ENCODE measurements around the gene PCSK7.

The PCSK7 gene

DNA sequence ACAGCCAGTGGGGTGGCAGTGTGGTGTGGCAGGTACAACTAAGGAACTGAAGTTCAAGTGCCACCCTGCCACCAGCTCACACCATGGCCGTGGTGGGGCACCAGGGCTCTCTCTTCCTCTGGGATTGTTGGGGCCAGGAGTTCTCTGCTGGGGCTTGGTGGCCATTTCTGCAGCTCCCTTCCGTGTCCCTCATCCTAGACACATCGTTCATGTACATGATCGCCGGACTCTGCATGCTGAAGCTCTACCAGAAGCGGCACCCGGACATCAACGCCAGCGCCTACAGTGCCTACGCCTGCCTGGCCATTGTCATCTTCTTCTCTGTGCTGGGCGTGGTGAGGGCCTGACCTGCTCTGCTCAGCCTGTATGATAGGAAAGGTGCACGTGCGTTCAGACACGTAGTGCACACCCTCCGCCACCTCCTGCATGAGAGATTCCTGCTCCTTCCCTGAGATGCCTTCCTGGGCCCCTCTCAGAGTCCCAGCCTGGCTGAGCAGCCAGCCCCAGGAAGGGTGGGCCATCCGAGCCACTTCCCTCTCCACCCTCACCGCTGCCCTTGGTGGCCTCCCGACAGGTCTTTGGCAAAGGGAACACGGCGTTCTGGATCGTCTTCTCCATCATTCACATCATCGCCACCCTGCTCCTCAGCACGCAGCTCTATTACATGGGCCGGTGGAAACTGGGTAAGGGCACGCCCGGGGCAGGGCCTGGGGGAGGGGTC, 40.0 kb downstream of the PCSK7 start:
- no peak overlapping the region for H3K27ac ChIP-seq (ENCODE audit: low read depth in 2 of 2, low read length in 2 of 2)
- no peaks in the 10 kb centered on the region for H3K27me3 ChIP-seq (ENCODE audit: control insufficient read depth in 2 of 2, insufficient read depth in 2 of 2, low read length in 2 of 2)
- H3K4me3 ChIP-seq (ENCODE audit: low read length in 2 of 2): no peak overlapping the region
- H3K36me3 ChIP-seq (ENCODE audit: control insufficient read depth in 2 of 2, insufficient read depth in 2 of 2, low read length in 2 of 2): peaks cover 64 to 73% of the 10 kb centered on the region in 2 donors
- no peak overlapping the region for H3K9ac ChIP-seq (ENCODE audit: low read depth in 1 of 2, low read length in 2 of 2)
- no peaks in the 10 kb centered on the region for H3K9me3 ChIP-seq (ENCODE audit: control insufficient read depth in 2 of 2, low read length in 2 of 2)
- H3K4me1 ChIP-seq (ENCODE audit: control insufficient read depth in 2 of 2, insufficient read depth in 2 of 2, low read length in 2 of 2): peaks cover 13 to 25% of the 10 kb centered on the region in 2 donors

DNA sequence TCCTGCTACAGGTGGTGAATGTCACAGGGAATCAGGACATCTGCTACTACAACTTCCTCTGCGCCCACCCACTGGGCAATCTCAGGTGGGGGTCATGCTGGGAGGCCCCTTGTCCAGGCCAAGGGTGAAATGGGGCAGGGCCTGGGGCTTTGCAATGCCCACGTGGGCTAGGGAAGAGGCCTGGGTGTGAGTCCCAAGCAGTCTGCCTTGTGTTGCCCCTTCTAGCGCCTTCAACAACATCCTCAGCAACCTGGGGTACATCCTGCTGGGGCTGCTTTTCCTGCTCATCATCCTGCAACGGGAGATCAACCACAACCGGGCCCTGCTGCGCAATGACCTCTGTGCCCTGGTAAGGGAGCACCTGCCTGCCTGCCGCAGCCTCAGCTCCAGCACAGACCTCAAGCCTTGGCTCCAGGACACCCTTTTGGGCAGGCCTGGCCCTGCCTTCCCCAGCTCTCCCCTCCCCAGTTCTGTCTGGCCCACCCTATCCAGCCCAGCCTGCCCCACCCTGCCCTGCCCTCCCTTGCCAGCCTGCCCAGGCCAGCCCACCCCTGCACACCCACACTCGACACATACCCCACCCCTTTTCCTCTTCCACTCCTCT, 41.8 kb downstream of the PCSK7 start:
- Histone ChIP-seq H3K27ac (ENCODE audit: low read depth in 2 of 2, low read length in 2 of 2) (peak overlapping the region in 1 of 2 donors; percentile 30), H3K9ac (ENCODE audit: low read depth in 1 of 2, low read length in 2 of 2) (no peak overlapping the region), H3K36me3 (ENCODE audit: control insufficient read depth in 2 of 2, insufficient read depth in 2 of 2, low read length in 2 of 2) (peaks cover 59 to 67% of the 10 kb centered on the region in 2 donors), H3K9me3 (ENCODE audit: control insufficient read depth in 2 of 2, low read length in 2 of 2) (no peaks in the 10 kb centered on the region), H3K4me1 (ENCODE audit: control insufficient read depth in 2 of 2, insufficient read depth in 2 of 2, low read length in 2 of 2) (peaks cover 18 to 32% of the 10 kb centered on the region in 2 donors), H3K27me3 (ENCODE audit: control insufficient read depth in 2 of 2, insufficient read depth in 2 of 2, low read length in 2 of 2) (no peaks in the 10 kb centered on the region), H3K4me3 (ENCODE audit: low read length in 2 of 2) (no peak overlapping the region)

GRCh38 chr11:117189191-117189940, 42.5 kb downstream of the PCSK7 start:
- Histone ChIP-seq H3K9me3 (ENCODE audit: control insufficient read depth in 2 of 2, low read length in 2 of 2) (no peaks in the 10 kb centered on the region), H3K9ac (ENCODE audit: low read depth in 1 of 2, low read length in 2 of 2) (no peak overlapping the region), H3K4me1 (ENCODE audit: control insufficient read depth in 2 of 2, insufficient read depth in 2 of 2, low read length in 2 of 2) (peaks cover 17 to 27% of the 10 kb centered on the region in 2 donors), H3K27me3 (ENCODE audit: control insufficient read depth in 2 of 2, insufficient read depth in 2 of 2, low read length in 2 of 2) (no peaks in the 10 kb centered on the region), H3K27ac (ENCODE audit: low read depth in 2 of 2, low read length in 2 of 2) (peak overlapping the region; percentile 30 to 48), H3K4me3 (ENCODE audit: low read length in 2 of 2) (no peak overlapping the region), H3K36me3 (ENCODE audit: control insufficient read depth in 2 of 2, insufficient read depth in 2 of 2, low read length in 2 of 2) (peaks cover 59 to 67% of the 10 kb centered on the region in 2 donors)

- no peak overlapping the region for H3K4me3 ChIP-seq (ENCODE audit: low read length in 2 of 2)
- H3K9me3 ChIP-seq (ENCODE audit: control insufficient read depth in 2 of 2, low read length in 2 of 2): no peaks in the 10 kb centered on the region
- H3K9ac ChIP-seq (ENCODE audit: low read depth in 1 of 2, low read length in 2 of 2): no peak overlapping the region
- no peak overlapping the region for H3K27ac ChIP-seq (ENCODE audit: low read depth in 2 of 2, low read length in 2 of 2)
- peaks cover 20 to 26% of the 10 kb centered on the region in 2 donors for H3K4me1 ChIP-seq (ENCODE audit: control insufficient read depth in 2 of 2, insufficient read depth in 2 of 2, low read length in 2 of 2)
- peaks cover 57 to 69% of the 10 kb centered on the region in 2 donors for H3K36me3 ChIP-seq (ENCODE audit: control insufficient read depth in 2 of 2, insufficient read depth in 2 of 2, low read length in 2 of 2)
- no peaks in the 10 kb centered on the region for H3K27me3 ChIP-seq (ENCODE audit: control insufficient read depth in 2 of 2, insufficient read depth in 2 of 2, low read length in 2 of 2)
These were observed 43.2 kb downstream of the PCSK7 start for GRCh38 chr11:117188620-117189081.

DNA sequence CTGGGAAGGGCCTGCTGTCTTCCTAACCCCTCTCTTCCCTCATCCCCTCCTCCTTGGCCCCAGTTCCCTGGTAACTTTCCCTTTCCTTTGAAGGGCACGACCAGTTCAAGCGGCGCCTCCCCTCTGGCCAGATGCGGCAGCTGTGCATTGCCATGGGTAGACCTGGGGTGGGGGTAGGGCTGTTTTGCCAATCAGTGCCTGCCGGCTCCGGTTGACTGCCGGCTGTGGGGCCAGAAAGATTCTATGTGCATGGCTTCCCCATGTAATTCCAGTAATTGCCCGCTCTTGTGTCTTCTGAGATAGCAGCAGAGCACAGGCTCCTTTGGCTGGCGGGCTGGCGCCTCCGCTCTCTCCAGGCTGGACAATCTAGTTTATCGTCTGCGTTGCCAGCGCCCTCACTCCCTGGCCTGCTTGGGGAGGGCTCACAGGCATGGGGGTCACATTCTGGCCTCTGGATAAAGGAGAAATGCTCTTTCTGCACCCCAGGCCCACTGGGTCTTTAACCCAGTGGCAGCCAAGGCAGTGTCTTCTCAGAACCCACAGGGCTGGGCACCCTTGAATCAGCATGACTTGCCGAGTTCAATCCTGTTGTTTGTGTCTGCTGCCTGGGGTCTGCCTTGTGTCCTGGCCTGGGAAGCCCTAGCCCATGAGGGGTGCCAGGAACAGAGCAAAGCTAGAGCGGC, 43.9 kb downstream of the PCSK7 start:
- no peak overlapping the region for H3K27ac ChIP-seq (ENCODE audit: low read depth in 2 of 2, low read length in 2 of 2)
- H3K27me3 ChIP-seq (ENCODE audit: control insufficient read depth in 2 of 2, insufficient read depth in 2 of 2, low read length in 2 of 2): no peaks in the 10 kb centered on the region
- peaks cover 53 to 66% of the 10 kb centered on the region in 2 donors for H3K36me3 ChIP-seq (ENCODE audit: control insufficient read depth in 2 of 2, insufficient read depth in 2 of 2, low read length in 2 of 2)
- no peak overlapping the region for H3K9ac ChIP-seq (ENCODE audit: low read depth in 1 of 2, low read length in 2 of 2)
- H3K4me3 ChIP-seq (ENCODE audit: low read length in 2 of 2): no peak overlapping the region
- peaks cover 20 to 26% of the 10 kb centered on the region in 2 donors for H3K4me1 ChIP-seq (ENCODE audit: control insufficient read depth in 2 of 2, insufficient read depth in 2 of 2, low read length in 2 of 2)
- no peaks in the 10 kb centered on the region for H3K9me3 ChIP-seq (ENCODE audit: control insufficient read depth in 2 of 2, low read length in 2 of 2)

DNA sequence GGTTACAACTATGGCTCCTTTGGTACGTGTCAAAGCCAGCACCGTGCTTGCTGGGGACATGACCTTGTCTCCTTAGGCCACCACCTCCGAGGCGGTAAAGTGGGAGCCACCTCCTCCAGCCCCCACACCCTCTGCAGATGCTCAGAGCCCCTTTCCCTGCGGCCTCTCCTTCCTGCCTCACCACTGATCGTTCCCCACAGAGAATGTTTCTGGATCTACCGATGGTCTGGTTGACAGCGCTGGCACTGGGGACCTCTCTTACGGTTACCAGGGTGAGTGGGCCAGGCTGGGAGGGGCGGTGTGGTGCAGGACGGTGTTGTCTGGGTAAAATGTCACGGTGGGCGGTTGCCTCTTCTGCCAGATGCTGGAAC, 44.5 kb downstream of the PCSK7 start:
- Histone ChIP-seq H3K36me3 (ENCODE audit: control insufficient read depth in 2 of 2, insufficient read depth in 2 of 2, low read length in 2 of 2) (peaks cover 54 to 65% of the 10 kb centered on the region in 2 donors), H3K27me3 (ENCODE audit: control insufficient read depth in 2 of 2, insufficient read depth in 2 of 2, low read length in 2 of 2) (no peaks in the 10 kb centered on the region), H3K9me3 (ENCODE audit: control insufficient read depth in 2 of 2, low read length in 2 of 2) (no peaks in the 10 kb centered on the region), H3K9ac (ENCODE audit: low read depth in 1 of 2, low read length in 2 of 2) (peak overlapping the region in 1 of 2 donors; percentile 48), H3K27ac (ENCODE audit: low read depth in 2 of 2, low read length in 2 of 2) (peak overlapping the region; percentile 64 to 72), H3K4me3 (ENCODE audit: low read length in 2 of 2) (no peak overlapping the region), H3K4me1 (ENCODE audit: control insufficient read depth in 2 of 2, insufficient read depth in 2 of 2, low read length in 2 of 2) (peaks cover 20 to 26% of the 10 kb centered on the region in 2 donors)

DNA sequence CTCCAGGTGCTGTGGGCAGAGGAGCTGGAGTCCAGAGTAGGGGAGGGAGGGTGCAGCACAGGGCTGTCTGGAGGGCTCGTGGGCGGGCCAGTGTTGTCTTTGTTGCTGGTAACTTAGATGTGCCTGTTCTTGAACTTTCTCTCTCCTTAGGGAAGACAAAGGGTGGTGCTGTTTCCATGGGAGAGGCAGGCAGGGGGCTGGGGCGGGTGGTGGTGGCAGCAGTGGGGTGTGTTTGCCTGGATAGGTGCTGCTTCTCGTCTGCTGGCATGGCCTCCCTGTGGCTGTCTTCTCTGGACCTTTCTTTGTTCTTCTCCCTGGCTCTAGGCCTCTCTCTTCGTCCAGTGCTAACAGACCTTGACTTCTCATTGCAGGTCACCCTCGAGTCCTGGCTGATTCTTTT, 44.9 kb downstream of the PCSK7 start:
- no peaks in the 10 kb centered on the region for H3K27me3 ChIP-seq (ENCODE audit: control insufficient read depth in 2 of 2, insufficient read depth in 2 of 2, low read length in 2 of 2)
- peak overlapping the region in 1 of 2 donors; percentile 48 for H3K9ac ChIP-seq (ENCODE audit: low read depth in 1 of 2, low read length in 2 of 2)
- peaks cover 20 to 26% of the 10 kb centered on the region in 2 donors for H3K4me1 ChIP-seq (ENCODE audit: control insufficient read depth in 2 of 2, insufficient read depth in 2 of 2, low read length in 2 of 2)
- peaks cover 55 to 66% of the 10 kb centered on the region in 2 donors for H3K36me3 ChIP-seq (ENCODE audit: control insufficient read depth in 2 of 2, insufficient read depth in 2 of 2, low read length in 2 of 2)
- H3K27ac ChIP-seq (ENCODE audit: low read depth in 2 of 2, low read length in 2 of 2): peak overlapping the region; percentile 64 to 72
- no peak overlapping the region for H3K4me3 ChIP-seq (ENCODE audit: low read length in 2 of 2)
- no peaks in the 10 kb centered on the region for H3K9me3 ChIP-seq (ENCODE audit: control insufficient read depth in 2 of 2, low read length in 2 of 2)

GRCh38 chr11:117186431-117186761, 45.5 kb downstream of the PCSK7 start:
- Histone ChIP-seq H3K27me3 (ENCODE audit: control insufficient read depth in 2 of 2, insufficient read depth in 2 of 2, low read length in 2 of 2) (no peaks in the 10 kb centered on the region), H3K36me3 (ENCODE audit: control insufficient read depth in 2 of 2, insufficient read depth in 2 of 2, low read length in 2 of 2) (peaks cover 49 to 61% of the 10 kb centered on the region in 2 donors), H3K27ac (ENCODE audit: low read depth in 2 of 2, low read length in 2 of 2) (peak overlapping the region; percentile 64 to 72), H3K9me3 (ENCODE audit: control insufficient read depth in 2 of 2, low read length in 2 of 2) (no peaks in the 10 kb centered on the region), H3K9ac (ENCODE audit: low read depth in 1 of 2, low read length in 2 of 2) (no peak overlapping the region), H3K4me3 (ENCODE audit: low read length in 2 of 2) (no peak overlapping the region), H3K4me1 (ENCODE audit: control insufficient read depth in 2 of 2, insufficient read depth in 2 of 2, low read length in 2 of 2) (peaks cover 20 to 28% of the 10 kb centered on the region in 2 donors)

- H3K4me1 ChIP-seq (ENCODE audit: control insufficient read depth in 2 of 2, insufficient read depth in 2 of 2, low read length in 2 of 2): peaks cover 23 to 33% of the 10 kb centered on the region in 2 donors
- no peak overlapping the region for H3K4me3 ChIP-seq (ENCODE audit: low read length in 2 of 2)
- H3K36me3 ChIP-seq (ENCODE audit: control insufficient read depth in 2 of 2, insufficient read depth in 2 of 2, low read length in 2 of 2): peaks cover 49 to 59% of the 10 kb centered on the region in 2 donors
- no peaks in the 10 kb centered on the region for H3K9me3 ChIP-seq (ENCODE audit: control insufficient read depth in 2 of 2, low read length in 2 of 2)
- H3K9ac ChIP-seq (ENCODE audit: low read depth in 1 of 2, low read length in 2 of 2): no peak overlapping the region
- H3K27me3 ChIP-seq (ENCODE audit: control insufficient read depth in 2 of 2, insufficient read depth in 2 of 2, low read length in 2 of 2): no peaks in the 10 kb centered on the region
- peak overlapping the region; percentile 64 to 72 for H3K27ac ChIP-seq (ENCODE audit: low read depth in 2 of 2, low read length in 2 of 2)
These were observed 46.0 kb downstream of the PCSK7 start for GRCh38 chr11:117185736-117186430.

Measured in mucosa of rectum (tissue), 2 donors.